Medulla oblongata (tissue), 1 donor: Measurements from ENCODE around the gene RABGAP1L.
"Not testable (repeated sequence)": the region's sequence is repeated elsewhere in the genome, so short reads cannot be mapped to it uniquely, and the experiment has no call there.

Source experiments
- DNase-seq: peaks from one replicate; pipeline ENCODE4 v3.0.0-alpha.2; 2015; ENCODE audit errors: extremely low spot score

Gene RABGAP1L

DNA sequence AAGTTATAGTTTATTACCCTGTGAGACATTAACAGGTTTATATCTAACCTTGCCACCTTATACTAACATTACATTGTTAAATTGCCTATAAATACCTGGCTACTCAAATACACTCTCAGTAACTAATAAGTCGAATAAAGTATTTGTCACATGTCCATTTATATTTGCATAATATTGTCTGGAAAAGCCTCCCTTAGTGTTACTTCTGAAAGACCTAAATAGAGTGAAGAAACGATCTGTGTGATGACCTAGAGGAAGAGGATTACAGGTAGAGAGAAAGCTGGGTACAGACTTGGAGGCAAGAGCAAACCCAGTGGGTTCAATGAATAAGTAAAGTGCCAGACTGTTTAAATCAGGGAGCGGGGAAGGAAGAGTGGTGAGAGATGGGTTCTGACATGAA, 837.7 kb downstream of the RABGAP1L start:
- no peak for DNase-seq

DNA sequence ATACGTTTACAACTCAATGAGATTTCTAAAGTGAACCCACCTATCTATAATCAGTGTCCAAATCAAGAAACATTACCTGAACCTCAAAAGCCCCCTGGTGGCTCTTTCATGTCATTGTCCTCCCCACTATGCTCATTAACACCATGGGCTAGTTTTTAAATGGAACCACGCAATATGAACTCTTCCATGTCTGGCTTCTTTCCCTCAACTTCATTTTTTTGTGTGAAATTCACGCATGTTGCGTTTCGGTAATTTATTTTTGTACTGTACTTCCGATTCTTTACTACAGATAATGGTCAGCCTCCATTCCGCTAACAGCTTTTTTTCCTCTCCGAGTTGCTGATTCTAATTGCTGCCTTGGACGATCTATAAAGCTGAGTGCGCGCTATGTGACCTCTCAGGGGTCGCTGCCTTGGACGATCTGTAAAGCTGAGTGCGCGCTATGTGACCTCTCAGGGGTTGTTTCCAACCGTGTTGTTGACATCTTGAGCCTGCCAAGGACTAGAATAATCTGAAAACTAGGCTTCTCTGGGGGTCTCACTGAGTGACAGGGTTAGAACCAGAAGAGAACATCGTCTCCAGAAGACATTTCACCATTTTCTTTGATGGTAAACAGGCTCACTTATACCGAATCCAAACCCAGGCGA, 839.4 kb downstream of the RABGAP1L start:
- DNase-seq, result peak; percentile 86

DNA sequence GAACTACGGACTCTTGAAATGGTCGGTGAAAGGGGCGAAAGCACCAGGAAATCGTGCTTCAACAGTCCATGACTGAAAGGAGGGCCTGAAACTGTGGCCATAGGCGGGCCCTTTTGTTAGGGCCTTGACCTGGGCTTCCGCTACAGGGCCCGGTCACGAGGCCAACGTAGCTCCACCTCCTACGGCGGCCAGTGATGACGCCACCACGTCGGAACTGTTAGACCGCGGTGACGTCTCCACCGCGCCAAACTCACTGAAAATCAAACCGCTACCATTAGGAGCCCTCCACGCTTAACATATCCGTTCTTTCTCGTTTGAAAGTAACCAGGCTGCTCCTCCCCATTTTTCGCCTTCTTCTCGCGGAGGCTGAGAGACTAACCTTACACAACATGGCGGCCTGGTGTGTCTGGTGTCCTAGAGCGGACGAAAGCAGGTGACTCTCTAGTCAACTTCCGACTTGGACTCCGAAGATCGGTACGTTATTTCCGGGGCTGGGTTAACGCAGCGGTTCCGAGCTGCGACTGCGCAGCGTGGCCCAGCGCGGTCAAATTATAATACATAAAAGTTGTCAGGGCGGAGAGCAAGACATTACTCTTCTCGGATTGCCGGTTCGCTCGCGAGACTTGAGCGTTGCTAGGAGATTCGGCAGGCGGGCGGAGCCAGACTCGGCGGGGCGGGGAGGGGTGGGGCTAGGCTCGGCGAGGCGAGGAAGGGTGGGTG, 840.1 kb downstream of the RABGAP1L start:
- peak; percentile 99 for DNase-seq

DNA sequence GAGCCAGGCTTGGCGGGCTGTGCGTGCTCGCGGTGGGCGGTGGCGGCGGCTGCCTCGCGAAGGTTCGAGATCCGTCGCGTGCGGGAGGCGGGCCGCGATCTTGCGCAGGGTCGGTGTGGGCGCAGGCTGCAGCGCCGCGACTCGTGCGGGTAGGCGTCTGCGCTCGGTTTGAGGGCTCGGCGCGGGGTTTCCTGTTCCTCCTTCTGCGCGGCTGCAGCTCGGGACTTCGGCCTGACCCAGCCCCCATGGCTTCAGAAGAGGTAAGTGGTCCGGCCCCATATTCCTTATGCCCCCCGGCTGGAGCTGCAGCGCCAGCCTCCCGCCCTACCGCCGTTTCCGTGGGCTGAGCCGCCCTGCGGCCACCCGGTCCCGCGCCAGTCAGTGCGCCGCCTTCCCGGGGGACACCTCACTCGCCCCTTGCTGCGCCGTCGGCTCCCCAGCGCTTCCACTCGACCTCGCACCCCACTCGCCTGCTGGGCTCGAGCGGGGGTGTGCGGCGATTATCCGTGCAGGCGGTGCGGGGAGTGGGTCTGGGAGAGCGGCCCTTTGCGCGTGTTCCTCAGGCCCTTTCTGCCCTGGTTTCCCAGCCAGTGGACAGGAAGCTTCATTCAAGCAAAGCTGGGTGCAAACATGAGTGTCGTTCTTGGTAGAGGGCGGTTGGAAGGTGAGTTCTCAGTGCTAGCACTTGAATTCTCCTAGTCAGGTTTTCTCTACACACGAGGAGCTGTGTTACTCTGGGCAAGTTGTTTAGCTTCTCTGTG, 840.8 kb downstream of the RABGAP1L start, which contains the start of gene CACYBP:
Gene CACYBP, plus strand, starts transcription at position 12 of the 761 bp plus-strand sequence. Its CDS starts 234 bp downstream, at position 246.
- DNase-seq, result peak; percentile 63

DNA sequence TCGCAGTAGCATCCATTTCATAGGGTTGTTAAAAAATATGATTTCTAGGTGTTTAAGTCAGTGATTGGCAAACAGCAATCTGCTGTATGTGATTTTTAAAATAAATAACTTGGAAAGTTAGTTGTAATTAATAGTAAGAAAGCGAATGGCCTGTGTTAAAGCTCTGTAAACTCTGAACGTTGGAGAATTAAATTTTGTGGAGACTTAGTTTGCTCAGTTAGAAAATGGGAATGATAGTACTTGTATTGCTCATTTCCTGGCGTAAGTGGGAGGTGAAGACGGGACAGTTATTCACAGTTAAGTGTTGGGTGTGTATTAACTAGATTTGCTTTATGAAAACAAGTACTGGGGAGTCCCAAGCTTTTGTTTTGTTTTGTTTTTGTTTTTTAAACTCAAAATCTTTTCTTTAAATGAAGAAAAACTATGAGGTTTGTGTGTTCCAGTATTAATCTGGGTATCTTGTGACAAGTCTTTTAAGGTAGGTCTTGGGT, 841.4 kb downstream of the RABGAP1L start:
- DNase-seq, result peak; percentile 38

DNA sequence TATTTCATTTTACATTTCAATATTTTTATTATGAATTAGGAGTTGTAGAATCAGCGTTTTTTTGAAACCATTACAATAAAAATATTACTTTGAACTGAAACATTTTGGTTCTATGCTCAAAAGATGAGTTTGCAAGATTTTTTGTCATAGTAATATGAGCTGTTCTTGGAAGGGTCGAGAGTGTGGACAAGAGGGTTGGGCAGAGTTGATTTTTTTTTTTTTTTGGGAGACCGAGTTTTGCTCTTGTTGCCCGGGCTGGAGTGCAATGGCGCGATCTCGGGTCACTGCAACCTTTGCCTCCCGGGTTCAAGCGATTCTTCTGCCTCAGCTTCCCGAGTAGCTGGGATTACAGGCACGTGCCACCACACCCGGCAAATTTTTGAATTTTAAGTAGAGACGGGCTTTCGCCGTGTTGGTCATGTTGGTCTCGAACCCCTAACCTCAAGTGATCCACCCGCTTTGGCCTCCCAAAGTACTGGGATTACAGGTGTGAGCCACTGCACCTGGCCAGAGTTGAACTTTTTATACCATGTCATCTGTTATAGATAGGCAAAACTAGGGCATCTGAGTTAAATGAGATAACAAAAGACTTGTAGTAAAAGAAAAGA, 843.7 kb downstream of the RABGAP1L start:
- no peak for DNase-seq

DNA sequence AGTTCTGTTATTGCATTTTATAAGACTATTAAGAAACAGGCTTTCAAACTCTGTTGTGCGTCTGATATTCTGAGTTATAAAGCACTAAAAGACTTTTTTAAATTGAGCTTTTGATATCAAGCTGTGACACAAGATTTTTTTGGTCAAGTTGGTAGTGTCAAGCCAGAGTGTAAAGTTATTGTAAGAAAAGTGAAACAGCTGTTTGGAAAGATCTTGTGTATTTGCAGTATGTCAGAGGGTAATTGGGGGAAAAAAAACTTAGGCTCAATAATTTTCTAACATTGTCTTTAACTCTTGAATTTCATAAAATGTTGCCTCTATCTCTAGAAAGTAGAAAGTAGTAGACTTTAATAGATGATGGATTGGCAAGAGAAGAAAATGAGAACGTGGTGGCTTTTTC, 844.2 kb downstream of the RABGAP1L start:
- DNase-seq, result no peak

DNA sequence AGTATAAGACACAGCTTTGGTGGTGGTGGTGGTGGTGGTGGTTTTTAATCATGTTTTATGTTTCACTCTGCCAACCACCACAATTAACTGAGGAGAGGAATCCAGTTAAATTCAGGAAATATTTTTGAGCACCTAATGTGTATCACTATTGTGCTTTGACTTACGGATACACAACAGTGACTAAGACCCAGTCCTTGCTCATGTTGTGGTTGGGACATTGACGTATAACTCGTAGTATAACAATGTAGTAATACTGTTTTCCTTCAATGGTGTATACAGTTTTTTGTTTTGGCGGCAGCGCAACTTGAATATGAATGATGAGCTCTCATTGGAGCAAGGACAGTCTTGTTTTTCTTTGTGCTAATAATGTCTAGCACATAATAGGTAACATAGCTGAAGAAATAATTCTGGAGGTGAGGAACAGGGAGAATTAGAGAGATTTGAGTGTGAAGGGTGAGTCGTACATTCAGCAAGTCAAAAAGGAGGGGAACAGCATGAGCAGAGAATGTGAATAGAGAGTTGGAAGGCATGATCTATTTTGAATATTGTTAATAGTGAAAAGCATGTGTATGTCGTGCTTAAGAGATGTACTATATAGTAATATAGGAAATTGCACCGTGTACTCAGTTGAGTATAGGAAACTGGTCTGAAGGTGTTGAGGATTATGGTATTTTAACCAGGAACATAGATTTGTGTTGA, 845.9 kb downstream of the RABGAP1L start:
- no peak for DNase-seq

DNA sequence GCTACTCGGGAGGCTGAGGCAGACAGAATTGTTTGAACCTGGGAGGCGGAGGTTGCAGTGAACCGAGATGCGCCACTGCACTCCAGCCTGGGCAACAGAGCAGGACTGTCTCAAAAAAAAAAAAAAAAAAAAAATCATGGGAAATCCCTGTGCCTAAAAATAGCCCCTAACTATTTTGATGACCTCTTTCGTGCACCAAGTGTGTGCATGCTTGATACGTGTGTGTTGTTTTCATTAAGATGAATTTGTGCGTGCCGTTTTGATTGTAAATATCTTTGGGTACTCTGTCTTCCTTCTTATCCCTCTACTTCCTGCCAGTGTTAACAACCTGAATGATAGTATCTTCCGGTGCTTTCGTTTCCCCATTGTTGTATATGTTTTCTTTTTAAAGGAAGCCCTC, 850.2 kb downstream of the RABGAP1L start:
- DNase-seq, result no peak

DNA sequence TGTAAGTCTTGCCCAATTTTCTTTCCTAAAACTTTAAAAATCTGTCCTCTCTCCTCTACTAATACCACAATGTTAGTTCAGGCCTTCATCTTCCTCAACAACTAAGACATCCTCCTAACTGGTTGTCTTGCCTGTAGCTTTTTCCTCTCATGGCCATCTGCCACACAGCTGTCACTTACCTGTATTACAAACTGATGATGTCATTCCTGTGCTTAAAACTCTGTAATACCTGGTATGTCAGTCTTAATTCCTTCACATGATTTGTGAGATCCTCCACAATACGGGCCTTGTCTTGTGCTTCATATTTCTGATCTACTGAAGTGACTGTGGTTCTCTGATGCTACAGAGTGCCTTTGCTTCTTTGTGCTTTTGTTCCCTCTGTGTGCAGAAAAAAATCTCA, 854.1 kb downstream of the RABGAP1L start:
- no peak for DNase-seq

DNA sequence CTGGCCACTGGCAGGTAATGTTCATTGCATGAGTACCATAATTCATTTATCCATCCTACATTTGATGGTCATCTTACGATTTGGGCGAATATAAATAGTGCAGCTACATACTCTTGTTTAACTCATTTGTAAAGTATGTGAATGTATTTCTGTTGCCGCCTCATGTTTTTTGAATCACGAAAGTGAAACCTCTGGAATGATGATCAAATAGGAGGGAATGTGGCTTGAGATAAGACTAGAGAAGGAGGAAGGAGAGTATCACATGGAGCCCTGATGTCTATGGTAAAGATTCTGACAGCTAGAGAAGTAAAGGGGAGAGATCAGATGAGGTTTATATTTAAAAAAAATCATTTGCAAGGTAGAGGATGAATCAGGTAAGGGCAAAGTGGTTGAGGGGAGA, 855.9 kb downstream of the RABGAP1L start:
- no peak for DNase-seq

DNA sequence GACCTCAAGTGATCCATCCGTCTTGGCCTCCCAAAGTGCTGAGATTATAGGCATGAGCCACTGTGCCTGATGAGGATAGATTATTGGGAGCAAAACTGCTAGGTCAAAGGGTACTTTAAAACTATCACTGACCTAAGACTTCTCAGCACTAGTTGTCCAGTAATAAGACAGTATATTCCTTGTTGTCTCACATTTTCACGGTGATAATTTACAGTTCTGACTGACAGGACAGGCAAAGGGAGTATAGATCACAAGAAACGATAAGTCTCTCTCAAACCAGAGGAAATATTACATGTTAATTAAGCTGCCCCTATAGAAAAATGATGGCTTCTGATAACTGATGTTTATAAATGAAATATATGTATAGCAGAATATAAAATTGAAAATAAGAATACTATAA, 860.2 kb downstream of the RABGAP1L start:
- DNase-seq, result no peak

DNA sequence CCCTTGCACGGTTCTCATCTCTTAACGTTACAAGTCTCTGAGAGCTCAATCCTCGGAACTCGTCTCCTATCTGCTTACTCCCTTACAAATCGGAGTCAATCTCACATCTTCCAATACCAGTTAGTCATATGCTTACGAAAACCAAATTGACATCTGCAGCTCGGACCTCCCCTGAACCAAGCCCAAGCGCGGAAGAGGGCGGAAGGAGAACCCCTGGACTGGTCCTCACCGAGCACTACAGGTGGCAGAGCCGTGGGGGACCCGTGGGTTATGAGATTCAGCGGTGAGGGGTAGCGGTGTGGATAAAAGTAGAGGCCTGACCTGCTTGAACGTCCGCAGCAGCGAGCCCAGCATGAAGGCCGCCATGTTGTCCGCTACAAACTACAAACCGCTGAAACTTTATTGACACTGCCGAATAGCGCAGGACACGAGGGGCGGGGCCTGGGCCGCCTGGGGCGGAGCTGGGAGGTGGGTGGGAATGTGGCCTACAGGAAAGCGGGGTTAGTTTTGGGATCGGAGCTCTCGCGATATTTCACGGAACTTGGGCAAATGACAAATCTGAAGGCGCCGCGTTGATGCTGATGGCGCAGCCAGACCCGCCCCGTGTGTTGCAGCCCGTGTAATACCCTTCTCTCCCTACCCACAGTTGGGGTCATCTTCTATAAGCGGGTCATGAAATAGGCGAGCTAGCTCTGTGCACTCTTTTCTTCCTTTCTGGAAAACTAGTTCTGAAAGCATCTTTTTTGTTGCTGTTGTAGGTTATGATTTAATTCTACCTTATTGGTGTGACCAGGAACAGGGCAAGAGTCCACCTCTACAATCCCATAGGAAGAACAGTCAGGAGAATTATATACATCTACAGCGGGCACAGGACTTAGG, 864.0 kb downstream of the RABGAP1L start, which contains the start of gene MRPS14:
Gene MRPS14, minus strand, starts transcription at position 383 of the 879 bp plus-strand sequence. Its CDS starts 17 bp downstream, at position 366.
- peak; percentile 98 for DNase-seq

DNA sequence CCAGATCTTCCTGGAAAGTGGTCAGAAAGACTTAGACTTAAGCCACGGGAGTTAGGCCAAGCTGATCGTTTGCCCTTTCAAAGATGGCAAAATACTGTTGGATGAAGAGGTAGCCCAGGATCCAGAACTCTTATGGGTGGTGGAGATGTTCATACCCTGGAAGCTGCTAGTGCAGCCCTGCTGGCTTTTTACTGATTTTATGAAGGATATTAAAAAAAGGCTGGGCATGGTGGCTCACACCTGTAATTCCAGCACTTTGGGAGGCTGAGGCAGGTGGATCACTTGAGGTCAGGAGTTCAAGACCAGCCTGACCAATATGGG, 864.6 kb downstream of the RABGAP1L start:
- DNase-seq, result not testable (repeated sequence)

DNA sequence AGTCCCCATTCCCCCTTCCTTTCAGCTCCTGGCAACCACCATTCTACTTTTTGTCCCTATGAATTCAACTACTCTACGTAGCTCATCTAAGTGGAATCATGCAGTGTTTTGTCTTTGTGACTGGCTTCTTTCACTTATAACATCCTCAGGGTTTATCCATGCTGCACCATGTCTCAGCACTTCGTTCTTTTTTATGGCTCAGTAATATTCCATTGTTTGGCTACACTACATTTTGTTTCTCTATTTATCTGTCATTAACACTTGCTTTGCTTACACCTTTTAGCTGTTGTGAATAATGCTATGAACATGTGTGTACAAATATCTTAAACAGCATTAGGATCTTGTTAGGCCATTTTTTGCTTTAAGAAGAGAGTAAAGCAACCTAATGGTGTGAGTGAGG, 865.5 kb downstream of the RABGAP1L start:
- no peak for DNase-seq

DNA sequence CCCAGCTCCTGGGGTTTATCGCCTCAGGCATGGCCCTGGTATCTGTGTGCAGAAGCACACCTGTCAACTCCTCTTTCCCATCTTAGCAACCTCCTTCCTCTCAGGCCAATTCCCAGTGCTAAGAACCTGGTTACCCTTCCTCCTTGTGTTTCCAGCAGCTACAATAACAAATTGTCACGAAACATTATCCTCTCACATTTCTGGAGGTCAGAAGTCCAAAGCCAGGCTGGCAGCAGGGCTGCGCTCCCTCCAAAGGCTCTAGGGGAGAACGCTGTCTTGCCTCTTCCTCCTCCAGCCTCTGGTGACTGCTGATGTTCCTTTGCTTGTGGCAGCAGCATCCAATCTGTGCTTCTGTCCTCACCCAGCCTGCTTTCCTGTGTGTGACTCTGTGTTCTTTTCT, 874.6 kb downstream of the RABGAP1L start:
- DNase-seq, result no peak

DNA sequence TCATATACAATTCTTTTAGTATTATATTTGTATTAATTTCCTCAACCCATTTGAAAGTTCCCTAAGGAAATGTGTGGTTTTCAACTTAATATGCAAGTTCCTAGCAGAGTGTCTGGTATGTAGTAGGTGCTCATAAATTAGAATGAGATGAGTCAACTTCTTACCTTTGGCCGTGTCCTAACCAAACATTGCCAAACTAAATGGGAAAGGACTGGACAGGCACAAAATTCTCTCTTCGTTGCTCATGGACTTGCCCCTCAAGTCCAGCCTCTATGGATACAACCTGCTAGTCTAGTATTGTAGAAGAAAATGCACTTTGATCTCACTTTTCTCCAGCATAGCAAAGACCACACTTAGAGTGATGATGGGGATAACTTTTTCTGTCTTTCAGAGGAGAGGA, 875.5 kb downstream of the RABGAP1L start:
- DNase-seq, result no peak

DNA sequence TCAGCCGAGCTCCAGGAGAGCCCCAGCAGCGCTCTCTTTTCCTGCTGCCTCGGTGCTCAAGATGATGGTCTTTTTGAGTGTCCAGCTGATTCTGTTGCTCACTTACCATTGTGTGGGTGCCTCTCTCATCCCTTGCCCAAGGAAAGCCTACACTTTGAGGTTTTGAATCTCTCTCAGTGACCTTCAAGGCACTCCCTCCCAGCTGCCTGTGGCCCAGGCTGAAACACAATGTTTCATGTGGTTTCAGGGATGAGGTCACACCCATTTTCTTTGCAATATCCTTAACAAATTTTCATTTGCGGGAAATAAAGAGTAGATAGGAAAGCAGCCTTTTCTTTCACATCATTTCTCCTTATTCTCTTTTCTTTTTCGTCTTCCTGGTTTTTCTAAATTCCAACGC, 876.5 kb downstream of the RABGAP1L start:
- no peak for DNase-seq

DNA sequence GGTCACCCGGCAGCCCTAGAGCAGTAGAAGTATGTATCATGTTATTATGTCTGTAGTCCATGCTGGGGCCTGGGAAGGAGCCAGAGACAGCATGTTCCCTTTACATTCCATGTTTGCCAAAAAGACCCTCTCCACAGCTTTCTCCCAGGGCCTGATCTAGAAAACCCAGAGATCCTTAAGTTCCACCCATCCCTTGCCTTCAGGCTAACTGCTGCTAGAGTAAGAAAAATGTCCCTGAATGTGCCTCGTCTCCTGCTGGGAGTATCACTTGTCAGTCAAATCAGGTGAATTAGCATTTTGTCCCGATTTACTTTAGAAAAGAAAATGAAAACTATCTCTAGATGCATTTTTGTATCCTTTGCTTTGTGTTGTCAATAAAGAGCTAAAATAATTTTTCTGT, 877.2 kb downstream of the RABGAP1L start:
- no peak for DNase-seq

DNA sequence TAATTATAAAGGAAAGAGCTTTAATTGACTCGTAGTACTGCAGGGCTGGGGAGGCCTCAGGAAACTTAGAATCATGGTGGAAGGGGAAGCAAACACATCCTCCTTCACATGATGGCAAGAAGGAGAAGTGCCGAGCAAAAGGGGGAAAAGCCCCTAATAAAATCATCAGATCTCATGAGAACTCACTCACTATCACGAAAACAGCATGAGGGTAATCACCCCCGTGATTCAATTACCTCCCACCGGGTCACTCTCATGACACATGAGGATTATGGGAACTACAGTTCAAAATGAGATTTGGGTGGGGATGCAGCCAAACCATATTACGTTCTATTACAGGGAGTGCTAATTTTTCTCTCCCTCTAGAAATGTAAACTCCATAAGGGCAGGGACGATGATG, 878.1 kb downstream of the RABGAP1L start:
- DNase-seq, result no peak
